Measurements from ENCODE around the gene SSTR5. TPM values are rescaled to one million over a fixed set of nuclear protein-coding genes. Genes with fewer than 3 reads are reported as not detected.

Gene SSTR5
- polyA plus RNA-seq, 2 of the 4 experiments (the other 2 are of a cell fraction): 0.06 to 0.08 TPM

DNA sequence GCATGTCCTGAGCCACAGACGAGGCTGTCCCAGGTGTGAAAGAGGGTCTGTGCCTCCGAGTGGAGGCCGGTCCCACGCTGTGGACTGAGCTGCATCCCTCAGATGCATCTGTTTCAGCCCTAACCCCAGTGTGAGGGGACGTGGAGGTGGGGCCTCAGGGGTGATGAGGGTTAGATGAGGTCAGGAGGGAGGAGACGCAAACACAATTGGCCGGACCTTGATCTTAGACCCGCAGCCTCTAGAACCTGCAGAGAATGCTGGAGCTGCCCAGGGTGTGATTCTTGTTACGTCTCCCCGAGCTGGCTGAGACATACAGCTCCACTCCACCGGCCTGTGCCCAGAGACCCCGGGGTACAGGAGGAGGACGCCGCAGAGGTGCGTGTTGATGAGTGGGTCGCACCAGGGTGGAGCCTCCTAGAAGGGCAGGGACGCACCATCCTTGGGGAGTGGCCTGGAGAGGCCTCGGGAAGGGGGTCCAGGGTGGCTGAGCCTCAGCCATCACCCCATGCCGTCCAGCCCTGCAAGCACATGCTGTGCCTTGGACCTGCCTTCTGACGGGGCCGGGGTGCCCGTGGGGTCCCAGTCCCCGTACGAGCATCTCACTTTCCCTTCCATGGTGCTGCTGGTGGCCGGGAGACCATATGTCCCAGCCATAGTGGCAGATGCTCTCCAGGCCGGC lies 40.1 kb downstream of the SSTR5 start:
- Histone ChIP-seq H3K27ac (no peak overlapping the region), H3K4me1 (peaks cover 7% of the 10 kb centered on the region; the same call in 1 of the 3 replicates), H3K4me3 (no peak overlapping the region), H3K4me2 (no peak overlapping the region), H3K9me3 (no peaks in the 10 kb centered on the region)
- FAIRE-seq (no peak), ATAC-seq (no peak), DNase-seq (ENCODE audit: low read depth in 1 of 2, low spot score in 1 of 2) (no peak)
- CTCF ChIA-PET: interaction anchor here (1.0 to 1.5 kb wide), 5 partner anchors 9 to 91 kb away, joined by 3 to 8 read pairs (median 3); no protein-coding TSS in a partner anchor
- no peak for TF ChIP-seq ZSCAN20 (CRISPR knock-in tag; IDR thresholded peaks at IDR 0.05)
- no peak for TF ChIP-seq HES2 (IDR thresholded peaks at IDR 0.05)
- TF ChIP-seq, protein P1, sequence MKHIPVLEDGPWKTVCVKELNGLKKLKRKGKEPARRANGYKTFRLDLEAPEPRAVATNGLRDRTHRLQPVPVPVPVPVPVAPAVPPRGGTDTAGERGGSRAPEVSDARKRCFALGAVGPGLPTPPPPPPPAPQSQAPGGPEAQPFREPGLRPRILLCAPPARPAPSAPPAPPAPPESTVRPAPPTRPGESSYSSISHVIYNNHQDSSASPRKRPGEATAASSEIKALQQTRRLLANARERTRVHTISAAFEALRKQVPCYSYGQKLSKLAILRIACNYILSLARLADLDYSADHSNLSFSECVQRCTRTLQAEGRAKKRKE (CRISPR knock-in tag; IDR thresholded peaks at IDR 0.05; ENCODE audit: low read depth): no peak
- TF ChIP-seq ZFP36 (IDR thresholded peaks at IDR 0.05; ENCODE audit: borderline replicate concordance, partially characterized antibody): no peak
- no peak for TF ChIP-seq HOXB5 (CRISPR knock-in tag; IDR thresholded peaks at IDR 0.05)
- TF ChIP-seq SMC3 (IDR thresholded peaks at IDR 0.05): no peak
- no peak for TF ChIP-seq CBX8 (IDR thresholded peaks at IDR 0.05)
- POLR2A ChIA-PET: no interaction called here
- 60% methylated on average over 16 of the region's 26 CpGs for WGBS (ENCODE audit: missing lambda C conversion rate)

- TF ChIP-seq MAZ (IDR thresholded peaks at IDR 0.05; ENCODE audit: borderline replicate concordance, low read depth, low read length): no peak
- TF ChIP-seq, protein P2, sequence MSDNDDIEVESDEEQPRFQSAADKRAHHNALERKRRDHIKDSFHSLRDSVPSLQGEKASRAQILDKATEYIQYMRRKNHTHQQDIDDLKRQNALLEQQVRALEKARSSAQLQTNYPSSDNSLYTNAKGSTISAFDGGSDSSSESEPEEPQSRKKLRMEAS (IDR thresholded peaks at IDR 0.05): no peak
- TF ChIP-seq RARB (CRISPR knock-in tag; IDR thresholded peaks at IDR 0.05): no peak
- TF ChIP-seq POLR2AphosphoS2 (conservative IDR thresholded peaks at IDR 0.05; ENCODE audit: low read length): no peak
- no peak for TF ChIP-seq HES2 (IDR thresholded peaks at IDR 0.05)
- TF ChIP-seq, protein P3, sequence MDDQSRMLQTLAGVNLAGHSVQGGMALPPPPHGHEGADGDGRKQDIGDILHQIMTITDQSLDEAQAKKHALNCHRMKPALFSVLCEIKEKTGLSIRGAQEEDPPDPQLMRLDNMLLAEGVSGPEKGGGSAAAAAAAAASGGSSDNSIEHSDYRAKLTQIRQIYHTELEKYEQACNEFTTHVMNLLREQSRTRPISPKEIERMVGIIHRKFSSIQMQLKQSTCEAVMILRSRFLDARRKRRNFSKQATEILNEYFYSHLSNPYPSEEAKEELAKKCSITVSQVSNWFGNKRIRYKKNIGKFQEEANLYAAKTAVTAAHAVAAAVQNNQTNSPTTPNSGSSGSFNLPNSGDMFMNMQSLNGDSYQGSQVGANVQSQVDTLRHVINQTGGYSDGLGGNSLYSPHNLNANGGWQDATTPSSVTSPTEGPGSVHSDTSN (IDR thresholded peaks at IDR 0.05): no peak
- TF ChIP-seq FOSL2 (IDR thresholded peaks at IDR 0.05): no peak
- TF ChIP-seq FOSL2 (CRISPR knock-in tag; IDR thresholded peaks at IDR 0.05): no peak
- no peak for TF ChIP-seq HOXB5 (CRISPR knock-in tag; IDR thresholded peaks at IDR 0.05)
- no peak for TF ChIP-seq SREBF2 (IDR thresholded peaks at IDR 0.05)
- no peak for TF ChIP-seq GATA3 (IDR thresholded peaks at IDR 0.05; ENCODE audit: borderline replicate concordance)
- TF ChIP-seq FOSB (CRISPR knock-in tag; IDR thresholded peaks at IDR 0.05): no peak
- no peaks in the 10 kb centered on the region for H3K9me3 ChIP-seq
- H3K4me2 ChIP-seq: no peak overlapping the region
- ChIA-PET POLR2A (no interaction called here), CTCF (interaction anchor here (1.0 to 1.1 kb wide), 2 partner anchors 32 to 37 kb away, joined by 3 read pairs; no protein-coding TSS in a partner anchor)
- H3K4me3 ChIP-seq: no peak overlapping the region
- FAIRE-seq (no peak), DNase-seq (ENCODE audit: low read depth in 1 of 2, low spot score in 1 of 2) (no peak), ATAC-seq (no peak)
- no peak overlapping the region for H3K27ac ChIP-seq
- 47% methylated on average over 14 of the region's 16 CpGs for WGBS (ENCODE audit: missing lambda C conversion rate)
- peaks cover 7% of the 10 kb centered on the region; the same call in 1 of the 3 replicates for H3K4me1 ChIP-seq
Measured at GRCh38 chr16:1113489-1113888, 40.9 kb downstream of the SSTR5 start.

DNA sequence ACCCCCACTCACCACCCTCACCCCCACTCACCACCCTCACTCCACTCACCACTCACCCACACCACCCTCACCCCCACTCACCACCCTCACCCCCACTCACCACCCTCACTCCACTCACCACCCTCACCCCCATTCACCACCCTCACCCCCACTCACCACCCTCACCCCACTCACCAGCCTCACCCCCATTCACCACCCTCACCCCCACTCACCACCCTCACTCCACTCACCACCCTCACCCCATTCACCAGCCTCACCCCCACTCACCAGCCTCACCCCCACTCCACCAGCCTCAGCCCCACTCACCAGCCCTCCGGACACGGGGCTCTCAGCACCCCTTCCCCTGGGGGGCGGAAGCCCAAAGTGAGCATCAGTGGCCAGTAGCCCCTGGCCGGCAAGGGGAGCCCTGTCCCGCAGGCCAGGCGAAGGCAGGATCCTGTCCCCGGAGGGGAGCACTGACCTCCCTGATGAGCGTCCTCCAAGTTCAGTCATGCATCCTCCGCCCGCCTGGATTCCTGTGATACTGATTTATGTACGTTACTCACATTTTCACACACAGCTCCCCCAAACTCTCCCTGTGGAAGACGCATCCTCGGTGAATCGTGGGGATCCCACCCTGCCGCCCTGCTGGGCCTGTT lies 41.5 kb downstream of the SSTR5 start:
- Histone ChIP-seq H3K9me3 (no peaks in the 10 kb centered on the region), H3K4me1 (peaks cover 2% of the 10 kb centered on the region; the same call in 1 of the 3 replicates), H3K4me2 (no peak overlapping the region), H3K27ac (no peak overlapping the region), H3K4me3 (no peak overlapping the region)
- no peak for DNase-seq (ENCODE audit: low read depth in 1 of 2, low spot score in 1 of 2)
- ChIA-PET POLR2A (no interaction called here), CTCF (interaction anchor here (1.0 to 1.1 kb wide), 2 partner anchors 31 to 37 kb away, joined by 3 read pairs; no protein-coding TSS in a partner anchor)
- FAIRE-seq: no peak
- 78% methylated on average over 10 of the region's 15 CpGs for WGBS (ENCODE audit: missing lambda C conversion rate)
- TF ChIP-seq, protein P3 (IDR thresholded peaks at IDR 0.05): no peak
- no peak for TF ChIP-seq SREBF2 (IDR thresholded peaks at IDR 0.05)
- TF ChIP-seq CHD4 (IDR thresholded peaks at IDR 0.05; ENCODE audit: borderline replicate concordance): no peak
- no peak for TF ChIP-seq CBX8 (IDR thresholded peaks at IDR 0.05)
- no peak for TF ChIP-seq HES2 (IDR thresholded peaks at IDR 0.05)
- TF ChIP-seq MAFK (IDR thresholded peaks at IDR 0.05; ENCODE audit: partially characterized antibody): no peak
- TF ChIP-seq FOSL2 (IDR thresholded peaks at IDR 0.05): no peak
- TF ChIP-seq FOSL2 (CRISPR knock-in tag; IDR thresholded peaks at IDR 0.05): no peak
- no peak for ATAC-seq
